HG03064 (cell line): ENCODE measurements around the gene USP19.
A peak's percentile ranks its signal among the peaks of the same experiment; 100 is the strongest.

ENCODE experiments used
- ATAC-seq: cut with Tn5 transposase; IDR thresholded peaks from one replicate; pipeline ENCODE4 v1.9.1; 2021; ENCODE audit warnings: low read depth; ENCODE audit not compliant: unreplicated experiment

USP19 gene

GRCh38 chr3:49120438-49121131, at the start of gene USP19:
TSS of gene USP19 (minus strand) at chr3:49120823. CDS start at chr3:49119145, 1,678 bp downstream.
- peak; percentile 72 for ATAC-seq

DNA sequence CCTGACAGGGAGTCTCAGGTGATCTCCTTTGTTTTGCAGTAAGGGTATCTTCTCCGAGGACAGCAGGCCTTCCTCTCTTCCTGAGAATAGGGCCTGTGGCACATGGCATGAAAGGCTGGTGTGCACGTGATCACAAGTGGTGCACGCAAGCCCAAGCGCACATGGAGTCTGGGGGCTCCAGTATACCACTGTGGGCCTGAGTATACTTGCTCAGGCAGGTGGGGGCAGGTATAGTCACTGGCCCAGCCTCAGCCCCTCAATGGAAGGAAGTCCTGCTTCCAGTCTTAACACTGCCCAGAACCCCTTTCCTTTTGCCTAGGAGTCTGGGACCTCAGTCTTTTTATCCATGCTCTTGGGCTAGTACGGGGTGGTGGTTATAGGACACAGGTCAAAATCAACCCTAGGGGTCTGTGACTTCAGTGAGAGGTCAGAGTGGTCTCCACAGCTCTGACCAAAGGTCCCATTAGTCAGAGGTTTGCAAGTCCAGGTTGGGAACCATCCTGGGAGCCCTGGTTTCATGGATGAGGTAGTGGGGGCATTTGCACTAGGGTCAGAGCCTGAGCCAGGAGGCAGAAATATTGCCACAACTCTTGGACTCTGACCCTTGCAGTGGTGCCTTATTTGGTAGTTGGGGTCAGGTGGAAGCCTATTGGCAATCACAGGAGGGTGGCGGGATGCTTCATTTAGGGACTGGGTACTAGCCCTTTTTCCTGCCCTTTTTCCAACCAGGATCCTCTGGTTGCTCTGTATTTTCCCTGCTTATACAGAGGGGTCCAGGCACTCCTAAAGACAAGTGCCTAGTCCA, 46.3 kb upstream of the USP19 start:
- ATAC-seq = no peak

- no peak for ATAC-seq
Observed at GRCh38 chr3:49165771-49166751, 45.4 kb upstream of the USP19 start, which contains the start of gene CCDC71. TSS of gene CCDC71 (minus strand) at chr3:49166331. CDS start at chr3:49164208, 2,123 bp downstream.

DNA sequence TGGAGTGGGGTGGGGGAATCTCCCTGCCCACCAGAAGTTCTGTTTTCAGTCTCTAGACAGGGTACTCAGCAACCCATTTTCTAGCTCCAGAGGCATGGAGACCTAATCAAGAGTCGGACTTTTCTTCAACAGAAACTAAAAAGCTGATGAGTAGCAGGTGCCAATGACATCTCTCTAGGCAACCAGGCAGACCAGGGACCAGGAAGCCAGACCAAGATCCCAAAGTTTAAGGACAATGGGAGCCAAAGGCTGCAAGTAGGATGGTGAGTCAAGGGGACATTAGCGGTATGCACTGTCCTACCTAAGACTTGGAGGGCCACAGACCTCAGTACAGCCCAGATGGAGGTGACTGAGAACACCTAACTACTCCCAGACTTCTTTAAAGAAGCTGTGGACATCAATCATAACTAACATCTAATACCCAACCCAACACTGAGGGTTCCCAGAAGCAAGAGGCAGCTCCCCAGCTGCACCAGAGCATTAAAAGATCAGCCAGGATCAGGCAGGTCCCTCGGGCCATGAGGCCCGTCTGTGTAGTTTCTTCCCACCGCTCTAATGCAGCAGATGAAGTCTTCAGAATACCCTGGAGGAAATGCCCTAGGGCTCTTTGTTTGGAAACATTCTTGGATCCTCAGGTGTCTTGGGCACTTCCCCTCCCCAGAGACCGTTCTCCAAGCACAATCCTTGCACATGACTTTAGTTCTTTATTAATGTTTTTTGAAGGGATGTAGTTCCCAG, 44.5 kb upstream of the USP19 start:
- no peak for ATAC-seq

- ATAC-seq = no peak
Observed at GRCh38 chr3:49163609-49164008, 43.0 kb upstream of the USP19 start.

GRCh38 chr3:49162751-49163419, 42.3 kb upstream of the USP19 start:
- no peak for ATAC-seq

GRCh38 chr3:49161808-49162530, 41.3 kb upstream of the USP19 start:
- ATAC-seq = no peak

GRCh38 chr3:49161197-49161596, 40.6 kb upstream of the USP19 start:
- ATAC-seq = no peak

DNA sequence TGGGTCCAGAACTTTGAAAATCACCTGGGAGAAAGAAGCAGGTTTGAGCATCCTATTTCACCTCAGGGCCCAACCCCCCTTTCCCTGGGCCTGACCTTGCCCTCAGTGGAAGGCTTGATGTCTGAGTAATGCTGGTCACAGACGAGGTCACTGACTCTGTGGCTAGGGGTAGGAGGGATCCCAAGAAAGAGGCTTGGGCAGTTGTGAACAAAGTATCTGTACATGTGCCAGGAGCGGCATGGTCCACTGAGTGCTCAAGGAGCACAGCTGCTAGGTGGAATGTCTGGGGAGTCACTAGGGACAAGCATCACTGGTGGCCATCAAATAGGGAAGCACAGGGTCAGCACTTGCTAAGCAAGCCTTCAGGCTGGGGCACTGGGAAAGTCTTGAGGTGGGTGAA, 38.2 kb upstream of the USP19 start:
- ATAC-seq = no peak

DNA sequence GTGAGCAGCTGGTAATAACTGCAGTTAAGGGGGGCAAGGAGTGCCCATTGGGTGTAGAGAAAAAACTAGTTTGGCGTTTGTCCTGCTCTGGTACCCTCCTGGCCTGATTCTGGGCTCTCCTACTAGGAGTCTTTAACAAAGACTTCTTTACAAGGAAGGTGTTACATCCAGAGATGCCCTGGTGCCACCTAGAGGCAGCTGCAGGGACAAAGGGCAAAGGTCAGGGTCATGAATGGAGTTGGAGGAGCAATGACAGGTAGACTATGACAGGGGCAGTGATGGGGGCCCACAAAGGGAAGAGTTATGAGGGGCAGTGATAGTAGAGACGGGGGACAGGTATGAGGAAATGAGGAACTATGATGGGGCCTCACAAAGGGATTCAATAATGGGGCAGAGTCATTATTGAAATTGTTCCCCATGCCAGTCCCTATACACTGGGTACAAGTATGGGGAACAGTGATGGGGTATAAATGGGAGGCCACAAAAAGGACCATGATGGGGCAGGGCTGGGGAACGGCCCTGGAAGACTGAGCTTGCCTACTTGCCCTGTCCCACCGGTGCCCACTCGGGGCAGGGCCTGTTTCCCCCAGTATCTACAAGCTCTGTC, 37.6 kb upstream of the USP19 start:
- no peak for ATAC-seq

- ATAC-seq = no peak
Observed at GRCh38 chr3:49157289-49157688, 36.7 kb upstream of the USP19 start.

DNA sequence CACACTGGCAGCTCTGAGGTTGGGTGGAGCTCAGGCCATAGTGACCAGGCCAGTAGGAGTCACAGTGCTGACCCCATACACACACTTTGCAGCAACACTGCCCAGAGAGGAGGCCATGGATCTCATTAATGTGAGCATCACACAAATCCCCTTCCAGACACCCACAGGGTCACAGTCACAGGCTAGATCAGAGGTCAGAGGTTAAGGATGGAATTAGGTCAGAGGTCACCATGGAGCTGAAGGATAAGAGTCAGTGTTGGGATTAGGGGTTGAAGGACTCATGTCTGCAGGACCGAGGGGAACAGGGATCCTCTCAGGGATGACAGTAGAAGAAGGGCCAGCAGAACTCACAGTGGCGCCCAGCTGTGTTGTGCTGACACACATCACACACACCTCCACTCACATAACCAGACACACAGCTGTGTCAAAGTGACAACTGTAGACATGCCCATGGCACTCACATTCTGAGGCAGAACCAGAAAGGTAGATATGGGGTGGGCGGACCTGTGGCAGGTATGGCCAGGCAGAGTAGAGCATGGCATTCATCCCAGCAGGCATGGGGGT, 32.8 kb upstream of the USP19 start:
- ATAC-seq = no peak

- no peak for ATAC-seq
Observed at GRCh38 chr3:49151610-49152009, 31.0 kb upstream of the USP19 start.

GRCh38 chr3:49148159-49148558, 27.5 kb upstream of the USP19 start:
- no peak for ATAC-seq

DNA sequence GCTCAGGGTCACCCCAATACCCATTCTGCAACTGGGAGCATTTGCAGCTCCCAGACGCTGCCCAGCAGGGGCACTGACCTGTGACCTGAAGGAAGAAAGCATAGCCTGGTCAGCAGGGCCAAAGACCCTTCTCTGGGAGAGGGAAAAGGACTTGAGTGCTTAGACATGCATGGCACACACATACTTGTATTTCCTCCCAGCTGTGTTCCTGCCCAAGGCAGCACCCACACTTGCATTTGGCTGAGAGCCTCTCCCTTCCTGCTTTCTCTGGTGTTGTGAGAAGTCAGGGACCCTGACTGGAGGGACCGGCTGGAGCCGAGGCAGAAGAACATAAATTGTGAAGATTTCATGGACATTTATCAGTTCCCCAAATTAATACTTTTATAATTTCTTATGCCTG, 19.5 kb upstream of the USP19 start:
- no peak for ATAC-seq

GRCh38 chr3:49135499-49135898, 14.9 kb upstream of the USP19 start:
- ATAC-seq = no peak

DNA sequence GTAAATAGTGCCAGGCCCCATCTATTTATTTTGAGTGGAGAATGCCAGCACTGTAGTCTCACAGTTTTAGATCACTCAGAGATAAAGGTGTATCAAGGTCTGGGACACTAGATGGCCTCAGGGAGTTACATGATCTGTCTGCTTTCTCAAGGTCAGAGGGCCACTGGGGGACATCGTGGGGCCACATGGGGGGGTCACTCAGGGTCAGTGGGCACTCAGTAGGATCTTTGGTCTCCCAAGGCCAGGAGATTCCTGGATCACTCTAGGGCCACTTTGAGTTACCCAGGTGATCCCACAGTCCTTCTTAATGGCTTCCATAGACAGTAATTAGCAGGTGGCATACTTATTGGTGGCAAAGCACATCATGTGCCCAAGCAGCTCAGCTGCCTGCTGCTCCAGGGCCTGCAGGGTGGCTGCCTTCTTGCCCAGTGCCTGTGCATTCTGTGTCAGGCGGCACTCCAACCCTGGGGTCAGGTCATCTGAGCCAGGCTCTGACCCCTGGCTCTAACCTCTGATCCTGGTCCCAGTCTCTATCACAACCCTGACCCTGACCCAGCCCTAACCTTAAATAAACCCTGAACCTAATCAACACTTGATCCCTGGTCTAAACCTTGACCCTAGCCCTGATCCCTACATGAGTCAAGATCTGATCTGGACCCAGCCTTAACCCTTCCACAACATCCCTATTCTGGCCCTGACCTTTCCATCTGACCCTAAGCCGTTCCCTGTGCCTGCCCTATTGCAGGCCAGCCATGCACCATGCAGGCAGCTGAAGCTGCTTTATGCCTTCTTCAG, 14.0 kb upstream of the USP19 start:
- ATAC-seq = no peak
